Measurements from ENCODE around the gene ILF2.

The ILF2 gene

DNA sequence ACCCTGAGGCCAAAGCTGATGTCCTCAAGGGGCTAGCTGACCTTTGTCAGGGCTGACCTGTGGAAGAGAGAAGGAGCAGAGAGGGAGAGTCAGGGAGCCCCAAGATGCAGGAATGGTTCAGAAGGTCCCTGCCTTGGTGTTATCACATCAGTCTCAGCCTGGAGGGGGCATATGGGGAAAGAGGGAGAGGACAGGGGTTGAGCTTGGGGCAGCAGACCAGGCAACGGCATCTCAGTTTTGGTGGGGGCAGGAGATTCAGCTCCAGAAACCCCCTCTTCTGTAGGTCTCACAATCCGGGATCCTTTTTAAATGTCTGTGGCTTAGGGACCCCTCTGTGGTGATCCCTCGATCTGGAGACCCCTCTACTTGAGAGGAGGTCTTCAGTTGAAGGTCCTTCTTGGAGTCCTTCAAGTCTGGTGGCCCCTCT lies 44.3 kb downstream of the ILF2 start:
- DNase-seq, result no peak

DNA sequence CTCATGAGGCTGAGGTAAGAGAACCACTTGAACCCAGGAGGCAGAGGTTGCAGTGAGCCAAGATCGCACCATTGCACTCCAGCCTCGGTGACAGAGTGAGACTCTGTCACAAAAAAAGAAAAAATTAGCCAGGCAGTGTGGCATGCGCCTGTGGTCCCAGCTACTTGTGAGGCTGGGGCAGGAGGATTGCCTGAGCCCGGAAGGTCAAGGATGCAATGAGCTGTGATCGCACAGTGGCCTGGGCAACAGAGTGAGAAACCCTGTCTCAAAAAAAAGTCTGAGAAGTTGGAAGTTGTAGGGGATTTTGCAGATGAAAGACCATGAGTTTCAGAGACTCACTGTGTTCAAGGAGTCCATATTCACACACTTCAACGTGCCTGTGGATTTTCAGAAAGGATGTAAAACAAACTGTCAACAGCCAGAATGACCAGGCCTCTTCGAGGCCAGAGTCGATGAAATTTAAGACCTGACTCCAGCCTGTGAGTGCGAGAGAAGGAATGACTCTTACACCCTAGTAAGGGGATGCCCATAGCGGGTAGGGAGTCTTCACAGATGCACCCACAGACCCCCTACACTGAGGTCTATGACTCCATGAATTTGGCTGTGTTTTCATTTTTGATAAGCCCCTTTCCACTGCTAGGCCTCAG lies 45.7 kb downstream of the ILF2 start:
- no peak for DNase-seq

DNA sequence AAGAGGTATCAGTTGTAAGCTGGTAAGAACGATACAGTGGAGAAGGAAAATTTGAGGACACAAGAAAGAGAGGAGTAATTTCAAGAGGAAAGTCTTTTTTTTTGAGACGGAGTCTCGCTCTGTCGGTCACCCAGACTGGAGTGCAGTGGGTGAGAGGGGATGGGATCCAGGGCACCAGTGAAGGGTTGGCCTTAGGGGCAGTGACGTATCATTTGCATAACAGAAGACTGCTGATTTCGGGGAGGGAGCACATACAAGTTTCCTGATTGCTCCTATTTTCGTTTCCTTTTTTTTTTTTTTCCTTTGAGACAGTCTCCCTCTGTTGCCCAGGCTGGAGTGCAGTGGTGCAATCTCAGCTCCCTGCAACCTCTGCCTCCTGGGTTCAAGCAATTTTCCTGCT lies 47.7 kb downstream of the ILF2 start:
- DNase-seq, result no peak

- DNase-seq, result no peak
These were observed 51.6 kb downstream of the ILF2 start for GRCh38 chr1:153619171-153619570.

DNA sequence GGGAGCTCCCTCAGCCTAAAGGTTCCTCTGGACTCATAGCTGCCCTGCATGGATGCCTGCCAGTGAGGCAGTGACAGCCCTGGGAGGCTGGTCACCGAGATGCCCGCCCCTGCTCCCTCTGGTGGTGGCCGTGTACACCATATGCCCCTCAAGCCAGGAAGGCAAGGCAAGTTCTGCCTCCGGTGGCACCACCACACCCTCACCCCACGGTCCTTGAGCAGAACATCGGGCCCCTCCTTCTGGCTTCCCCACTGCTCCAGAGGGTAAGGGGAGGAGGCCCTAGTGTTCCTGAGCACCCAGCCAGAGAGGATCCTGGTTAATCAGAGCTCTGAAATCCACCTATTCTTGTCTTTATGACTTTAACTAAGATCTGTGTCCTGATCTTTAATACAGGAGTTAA lies 53.1 kb downstream of the ILF2 start:
- DNase-seq, result no peak

DNA sequence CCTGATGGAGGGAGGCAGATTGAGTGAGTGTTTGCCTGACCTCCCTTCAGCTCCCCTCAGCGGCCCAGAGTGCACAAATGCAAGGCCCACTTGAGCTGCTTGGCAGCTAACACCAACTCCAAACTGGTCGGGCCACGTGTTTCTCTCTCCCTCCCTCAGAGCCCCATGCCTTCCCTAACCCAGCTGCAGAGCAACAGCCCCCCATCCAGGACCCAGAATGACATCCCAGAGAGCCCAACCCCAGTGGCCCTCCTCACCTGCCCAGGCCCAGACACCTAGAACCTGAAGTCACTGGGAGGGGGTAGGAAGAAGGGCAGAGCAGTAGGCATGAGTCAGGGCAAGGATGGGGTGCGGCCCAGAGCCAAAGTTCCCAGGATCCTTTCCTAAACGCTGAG lies 53.9 kb downstream of the ILF2 start:
- no peak for DNase-seq

DNA sequence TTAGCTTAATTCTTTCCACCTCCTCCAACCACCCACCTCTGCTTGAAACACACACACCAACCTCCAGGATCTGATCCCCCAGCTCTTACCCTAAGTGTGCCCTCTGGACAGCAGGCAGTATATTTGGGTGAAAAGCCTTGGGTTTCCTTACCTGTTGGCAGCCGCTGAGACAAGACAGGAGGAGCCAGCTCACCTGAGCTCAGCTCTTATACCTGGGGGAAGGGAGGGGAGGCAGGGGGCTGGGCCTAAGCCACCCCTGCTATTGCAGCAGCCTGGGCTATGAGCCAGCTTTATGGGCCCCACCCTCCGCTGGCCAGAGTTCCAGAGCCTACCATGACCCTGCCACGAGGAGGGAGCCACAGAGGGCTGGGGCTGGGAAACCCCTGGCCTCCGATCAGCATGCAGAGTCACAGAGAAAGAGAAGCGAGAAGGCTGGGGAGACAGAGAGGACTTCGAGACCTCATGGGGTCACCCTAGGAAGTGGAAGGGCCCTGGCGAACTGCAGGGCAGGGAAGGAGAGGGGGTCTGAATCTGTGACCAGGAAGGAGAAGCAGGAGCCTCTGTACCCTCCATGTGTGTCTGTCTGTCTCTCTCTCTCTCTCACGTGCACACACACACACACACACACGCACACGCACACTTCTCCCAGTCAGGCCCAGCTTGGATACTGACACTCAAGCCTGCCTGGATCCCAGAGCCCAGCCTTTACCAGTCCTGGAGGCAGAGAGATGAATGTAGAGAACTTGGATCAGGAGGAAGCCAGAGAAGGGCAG lies 54.5 kb downstream of the ILF2 start, which contains the start of gene S100A14:
TSS of gene S100A14 (minus strand) at position 182 of the 773 bp plus-strand sequence. CDS start 467 bp downstream, outside the sequence.
- DNase-seq, result no peak

- no peak for DNase-seq
These were observed 55.4 kb downstream of the ILF2 start for GRCh38 chr1:153615406-153615805.

GRCh38 chr1:153614906-153615305 lies 55.9 kb downstream of the ILF2 start:
- no peak for DNase-seq

- DNase-seq, result no peak
These were observed 56.4 kb downstream of the ILF2 start for GRCh38 chr1:153614189-153614900.

- DNase-seq, result no peak
These were observed 57.4 kb downstream of the ILF2 start for GRCh38 chr1:153613406-153613805.

DNA sequence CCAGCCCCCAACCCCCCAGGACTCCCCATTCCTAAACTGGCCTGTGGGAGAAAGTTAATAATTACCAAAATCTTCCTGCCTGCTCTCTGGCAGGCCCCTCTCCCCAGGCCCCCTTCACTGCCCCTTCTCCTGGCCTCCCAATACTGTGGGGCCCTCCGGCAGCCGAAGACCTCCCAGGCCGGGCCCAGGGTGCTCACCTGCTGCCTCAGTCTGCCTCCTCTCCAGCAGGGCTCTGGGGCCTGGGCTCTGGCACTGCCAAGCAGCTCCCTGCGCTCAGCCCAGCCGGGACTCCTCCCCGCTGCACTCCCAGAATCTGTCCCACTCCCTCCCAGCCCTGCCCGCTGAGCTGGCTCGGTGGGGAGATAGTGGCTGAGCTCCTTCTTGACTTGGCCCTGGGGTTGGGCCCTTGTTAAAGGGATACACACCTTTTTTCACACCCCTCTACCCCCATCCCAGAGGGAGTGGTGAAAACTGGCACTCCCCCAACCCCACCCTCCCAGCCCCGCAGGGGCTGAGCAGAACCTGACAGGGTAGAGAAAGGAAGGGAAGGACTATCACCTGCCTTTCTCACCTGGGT lies 58.0 kb downstream of the ILF2 start, which contains the start of gene S100A16:
TSS of gene S100A16 (minus strand) at position 383 of the 577 bp plus-strand sequence. CDS start 4,986 bp downstream, outside the sequence.
- DNase-seq, result no peak

DNA sequence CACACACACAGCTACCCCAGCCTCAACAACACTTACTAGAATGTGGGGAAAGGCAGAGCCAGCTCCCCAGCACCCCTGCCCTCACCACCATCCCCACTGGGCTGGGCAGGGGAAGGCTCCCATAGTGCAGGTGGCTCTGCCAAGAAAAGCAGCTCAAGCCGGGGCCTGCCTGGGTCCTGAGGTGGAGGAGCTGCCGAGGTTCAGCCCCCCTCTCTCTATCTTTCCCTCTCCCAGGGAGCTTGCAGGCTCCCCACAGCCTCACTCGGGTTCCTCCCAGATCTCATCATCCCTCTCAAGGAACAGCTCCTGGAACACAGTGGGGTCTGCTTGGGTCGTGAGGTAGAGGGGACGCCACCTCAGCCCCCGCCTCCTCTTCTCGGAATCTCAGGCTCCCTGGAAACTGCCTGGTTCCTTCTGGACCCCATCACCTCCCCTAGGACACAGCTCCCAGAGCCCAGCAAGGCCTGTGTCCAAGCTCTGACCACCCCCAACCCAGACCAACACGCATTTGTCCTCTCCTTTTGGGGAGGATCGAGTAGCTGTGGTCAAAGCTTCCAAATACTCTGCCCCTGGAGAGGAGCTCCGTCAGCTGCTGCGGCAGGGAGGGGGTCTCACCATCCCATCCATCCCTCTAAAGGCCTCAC lies 58.6 kb downstream of the ILF2 start:
- DNase-seq, result no peak
